ENCODE measurements around the gene ETS2. TPM values are rescaled to one million over a fixed set of nuclear protein-coding genes. Genes with fewer than 3 reads are reported as not detected.

The ETS2 gene
- total and polyA plus RNA-seq, 2 of the 8 experiments (the other 6 are each of a cell fraction or from before 2014, with no cell fraction given): 11.0 to 45.1 TPM

DNA sequence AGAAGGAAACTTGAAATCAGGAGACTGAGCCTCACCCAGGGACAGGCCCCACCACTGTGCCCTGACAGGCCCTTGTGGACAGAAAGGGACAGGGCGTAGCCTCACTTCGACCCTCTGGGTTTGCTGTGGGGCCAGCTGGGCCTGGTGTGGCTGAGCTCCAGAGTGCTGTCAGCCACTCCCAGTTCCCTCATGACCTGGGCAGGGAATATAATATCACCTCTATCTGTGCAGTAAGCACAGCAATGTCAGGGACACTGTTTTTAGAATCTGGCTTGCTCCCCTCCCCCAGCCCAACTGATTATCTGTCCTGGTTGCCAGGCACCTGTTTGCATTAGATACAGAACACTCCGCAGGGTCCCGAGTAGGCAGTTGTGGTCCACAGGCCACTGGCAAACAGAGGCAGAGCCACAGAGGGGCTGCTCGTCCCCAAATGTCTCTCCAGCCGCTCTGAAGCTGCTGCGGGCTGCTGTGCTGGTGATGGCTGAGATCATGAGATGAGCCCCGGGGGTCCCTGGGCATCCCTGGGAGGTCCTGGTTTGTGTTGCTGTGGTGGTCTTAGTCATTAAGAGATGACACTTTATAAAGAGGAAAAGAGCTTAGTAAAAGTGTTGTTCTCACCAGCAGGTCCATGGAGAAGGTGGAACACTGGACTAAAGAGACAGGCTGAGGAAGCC, 51.6 kb downstream of the ETS2 start (continued):
- no peak for TF ChIP-seq EZH2 (IDR thresholded peaks at IDR 0.05; ENCODE audit: low read depth, low read length, severe bottlenecking)
